Smooth muscle cell of the brain vasculature (primary cell): Measurements from ENCODE around the gene APOA5.
"Not testable (repeated sequence)": the region's sequence is repeated elsewhere in the genome, so short reads cannot be mapped to it uniquely, and the experiment has no call there.

ENCODE experiments used
- DNase-seq: peaks from one replicate; pipeline ENCODE4 v3.0.0-alpha.2; 2012; ENCODE audit warnings: low read depth, low spot score

The APOA5 gene

DNA sequence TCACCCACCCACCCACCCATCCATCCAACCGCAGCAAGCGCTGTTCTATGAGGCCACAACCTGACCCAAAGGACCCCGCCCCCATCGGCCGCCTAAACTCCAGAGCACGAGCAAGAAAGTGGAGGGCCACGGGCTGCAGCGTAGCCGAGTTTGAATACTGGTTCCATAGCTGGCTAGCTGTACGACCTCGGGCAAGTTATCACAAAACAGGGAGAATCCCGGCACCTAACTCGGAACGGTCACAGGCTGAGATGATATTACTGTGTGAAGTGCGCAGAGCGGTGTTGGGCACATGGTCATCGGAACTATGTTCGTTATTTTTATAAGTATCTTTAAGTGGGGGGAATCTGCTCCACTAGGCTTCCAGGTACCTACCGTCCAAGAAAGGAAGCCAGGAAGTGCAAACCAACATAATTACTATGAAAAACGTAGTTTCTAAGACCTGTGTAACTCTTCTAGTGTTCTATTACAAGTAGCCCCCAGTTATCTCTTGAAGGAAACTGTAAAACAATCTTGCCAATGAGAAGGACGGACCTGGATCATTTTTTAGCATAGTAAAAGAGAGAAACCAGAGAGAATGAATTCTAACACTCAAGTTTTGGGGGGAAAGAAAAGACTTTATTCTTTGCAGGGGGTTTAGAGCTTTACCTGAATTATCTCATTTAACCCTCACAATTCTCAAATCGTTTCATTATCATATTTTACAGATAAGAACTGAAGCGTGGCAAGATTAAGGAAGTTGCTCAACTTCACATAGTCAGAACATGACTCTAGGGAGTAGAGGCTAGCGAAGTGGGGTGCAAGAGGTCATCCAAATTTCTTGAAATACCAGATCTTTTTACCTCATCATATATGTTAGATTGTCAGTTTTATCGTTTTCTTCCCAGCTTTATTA is 18.2 kb downstream of the APOA5 start:
- DNase-seq = no peak

- no peak for DNase-seq
Observed at GRCh38 chr11:116772443-116773202, 19.1 kb downstream of the APOA5 start, which contains the start of gene BUD13. Gene BUD13, minus strand, starts transcription at chr11:116772987. Its CDS starts 23 bp downstream, at chr11:116772964.

DNA sequence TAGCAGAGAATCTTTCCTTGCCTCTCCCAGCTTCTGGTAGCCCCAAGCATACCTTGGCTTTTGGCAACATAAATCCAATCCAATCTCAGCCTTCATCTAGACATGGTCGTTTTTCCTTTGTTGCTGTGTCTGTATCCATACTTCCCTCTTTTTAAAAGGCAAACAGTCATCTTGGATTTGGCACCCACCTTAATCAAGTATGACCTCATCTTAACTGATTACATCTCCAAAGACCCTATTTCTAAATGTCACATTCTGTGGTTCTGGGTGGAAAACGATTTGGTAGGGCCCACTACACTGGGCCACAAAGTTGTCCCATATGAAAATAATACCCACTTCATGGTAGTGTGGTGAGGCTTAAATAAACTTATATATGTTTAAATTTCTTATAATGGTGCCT is 19.7 kb downstream of the APOA5 start:
- no peak for DNase-seq

DNA sequence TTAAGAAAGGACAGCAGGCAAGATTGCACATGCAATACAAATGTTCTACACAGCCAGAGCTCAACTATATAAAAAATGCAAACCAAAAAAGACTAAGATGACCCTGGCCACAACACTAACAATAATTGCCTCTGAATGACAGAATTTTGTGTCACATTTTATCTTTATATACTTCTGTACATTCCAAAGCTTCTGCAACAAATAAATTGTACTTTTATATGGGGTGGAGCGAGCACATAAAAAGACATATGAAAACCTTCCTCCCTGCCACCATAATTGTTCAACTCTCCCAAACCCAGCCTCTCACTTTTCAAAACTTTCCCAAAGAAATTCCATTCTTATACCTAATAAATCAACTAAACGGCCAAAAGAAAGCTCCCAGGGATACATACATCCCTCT is 29.5 kb downstream of the APOA5 start:
- DNase-seq = no peak

DNA sequence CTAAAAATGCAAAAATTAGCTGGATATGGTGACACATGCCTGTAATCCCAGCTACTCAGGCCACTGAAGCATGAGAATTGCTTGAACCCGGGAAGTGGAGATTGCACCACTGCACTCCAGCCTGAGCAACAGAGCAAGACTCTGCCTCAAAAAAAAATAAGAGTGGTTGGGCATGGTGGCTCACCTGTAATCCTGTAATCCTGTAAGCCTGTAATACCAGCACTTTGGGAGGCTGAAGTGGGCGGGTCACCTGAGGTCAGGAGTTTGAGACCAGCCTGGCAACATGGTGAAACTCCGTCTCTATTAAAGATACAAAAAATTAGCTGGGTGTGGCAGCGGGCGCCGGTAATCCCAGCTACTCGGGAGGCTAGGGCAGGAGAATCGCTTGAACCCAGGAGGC is 35.6 kb downstream of the APOA5 start:
- DNase-seq = not testable (repeated sequence)

- DNase-seq = no peak
Observed at GRCh38 chr11:116750070-116750718, 41.5 kb downstream of the APOA5 start.

DNA sequence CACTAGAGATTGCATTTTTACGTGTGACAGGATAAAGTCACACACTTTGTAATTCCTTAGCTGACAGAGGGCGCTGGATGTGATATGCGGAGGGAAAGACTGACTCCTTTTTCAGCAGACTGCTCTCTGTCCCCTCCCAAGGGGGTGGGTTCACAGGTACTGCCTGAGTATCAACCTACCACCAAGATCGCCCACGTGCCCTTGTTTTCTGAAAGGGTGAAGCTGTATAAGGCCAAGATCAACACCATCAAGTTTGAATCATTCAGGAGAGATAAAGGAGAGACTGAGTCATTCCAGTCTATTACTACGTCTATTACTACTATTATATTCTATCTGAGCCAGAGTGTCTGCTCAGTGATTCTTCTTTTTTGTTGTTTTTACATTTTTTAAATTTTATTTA is 49.6 kb downstream of the APOA5 start:
- DNase-seq = no peak

DNA sequence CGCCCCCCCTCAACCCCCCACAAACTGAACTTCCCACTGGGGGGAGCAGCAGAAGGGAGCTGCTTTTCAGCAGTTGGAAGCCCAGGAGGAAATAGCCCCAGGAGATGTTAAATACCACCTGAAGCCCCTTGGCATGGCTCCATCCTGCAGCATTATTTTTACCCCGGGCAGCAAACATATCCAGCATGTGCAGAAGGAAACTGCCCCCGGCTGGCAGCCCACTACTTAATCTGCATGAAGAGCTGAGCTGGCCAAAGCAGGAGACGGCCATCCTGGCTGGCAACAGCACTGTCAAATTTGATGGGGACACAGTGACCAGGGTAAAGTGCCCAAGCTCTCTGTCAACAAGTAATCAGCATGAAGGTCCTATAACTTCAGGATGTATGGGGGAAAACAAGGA is 50.9 kb downstream of the APOA5 start:
- DNase-seq = no peak
